Caco-2 (cell line): ENCODE data around the gene USP46. TPM values are rescaled to one million over a fixed set of nuclear protein-coding genes. Genes with fewer than 3 reads are reported as not detected.

Experiments
- BruUV-seq: library from RNA; stranded (reverse); fragments of 400-500 nt; replicated peaks from 2 replicates; lab custom pipeline; 2021; lab: Mats Ljungman, UMichigan
- CTCF ChIA-PET: fragments of 300-600 bp; sonication (Branson Sonifier 250); formaldehyde crosslinking; loops from one replicate; lab custom pipeline; 2022; ENCODE audit warnings: antibody characterized with exemption; lab: Charles Lee
- POLR2A ChIA-PET: fragments of 300-600 bp; sonication (Branson Sonifier 250); formaldehyde crosslinking; loops from one replicate; lab custom pipeline; 2022; ENCODE audit warnings: antibody characterized with exemption; lab: Charles Lee
- DNase-seq, 2 experiments: peaks; one replicate each; pipeline versions ENCODE4 v3.0.0 to v3.0.0-alpha.2; 2020 to 2022
- H3K27me3 ChIP-seq: replicated peaks from 2 replicates; pipeline ENCODE4 v1.6.0; 2011; ENCODE audit warnings: low read length; ENCODE audit not compliant: control insufficient read depth, insufficient read depth
- H3K36me3 ChIP-seq: 2 replicates; pipeline ENCODE4 v1.5.1; 2011; ENCODE audit warnings: low read length; ENCODE audit not compliant: control insufficient read depth, insufficient read depth
- H3K4me1 ChIP-seq: fragments of 250-450 bp; sonication (Bioruptor Pico); 2 replicates; pipeline ENCODE4 v1.5.1; 2020; ENCODE audit warnings: mild to moderate bottlenecking
- H3K4me3 ChIP-seq: 2 replicates; pipeline ENCODE4 v1.5.1; 2011; ENCODE audit warnings: low read depth, mild to moderate bottlenecking, control low read depth, low read length
- H3K9me3 ChIP-seq: fragments of 250-450 bp; sonication (Bioruptor Pico); 2 replicates; pipeline ENCODE4 v1.5.1; 2020; ENCODE audit warnings: mild to moderate bottlenecking, moderate library complexity
- H3K27ac Mint-ChIP-seq: one replicate; pipeline ENCODE4 v1.8.0; 2022; ENCODE audit warnings: mixed read lengths; ENCODE audit not compliant: unreplicated experiment
- H3K27me3 Mint-ChIP-seq: one replicate; pipeline ENCODE4 v1.8.0; 2022; ENCODE audit warnings: mixed read lengths; ENCODE audit not compliant: insufficient read depth, unreplicated experiment
- H3K36me3 Mint-ChIP-seq: one replicate; pipeline ENCODE4 v1.8.0; 2022; ENCODE audit warnings: mild to moderate bottlenecking, mixed read lengths; ENCODE audit not compliant: insufficient read depth, unreplicated experiment
- H3K4me1 Mint-ChIP-seq: one replicate; pipeline ENCODE4 v1.8.0; 2022; ENCODE audit warnings: low read depth, mixed read lengths; ENCODE audit not compliant: unreplicated experiment
- H3K4me3 Mint-ChIP-seq: one replicate; pipeline ENCODE4 v1.8.0; 2022; ENCODE audit warnings: mild to moderate bottlenecking, moderate library complexity, mixed read lengths; ENCODE audit not compliant: unreplicated experiment
- H3K9me3 Mint-ChIP-seq: one replicate; pipeline ENCODE4 v1.8.0; 2022; ENCODE audit warnings: mixed read lengths; ENCODE audit not compliant: unreplicated experiment
- intact Hi-C: fragments of 100-400 bp; cut with micrococcal nuclease; formaldehyde crosslinking; loops from one replicate; pipeline ENCODE4 v1.10.0; 2022; ENCODE audit not compliant: unreplicated experiment
- total RNA-seq: library from RNA; stranded (reverse); gene quantifications from 2 replicates; pipeline ENCODE4 v1.2.3, GENCODE V29; 2022
- TF ChIP-seq, protein P1 (sequence below), 2 experiments: fragments of 200-600 bp in 1 of 2; IDR thresholded peaks; 1 replicate in 1 of 2; 2 replicates in 1 of 2; pipeline versions ENCODE4 v1.5.1 to v1.8.0; 2011 to 2022; ENCODE audit warnings: antibody characterized with exemption in 1 of 2, control low read depth in 1 of 2, inconsistent platforms in 1 of 2, low read depth in 1 of 2, low read length in 1 of 2, mild to moderate bottlenecking in 1 of 2, moderate library complexity in 1 of 2; ENCODE audit not compliant: insufficient read depth in 1 of 2, severe bottlenecking in 1 of 2, unreplicated experiment in 1 of 2

The USP46 gene
- total RNA-seq, 1 experiment from 2014 or later, result 32.2 TPM

GRCh38 chr4:52618795-52619590 lies 40.1 kb downstream of the USP46 start:
- no peaks in the 10 kb centered on the region for H3K4me1 ChIP-seq
- no peaks in the 10 kb centered on the region for H3K27me3 ChIP-seq
- POLR2A ChIA-PET, result no interaction called here
- TF ChIP-seq, protein P1, sequence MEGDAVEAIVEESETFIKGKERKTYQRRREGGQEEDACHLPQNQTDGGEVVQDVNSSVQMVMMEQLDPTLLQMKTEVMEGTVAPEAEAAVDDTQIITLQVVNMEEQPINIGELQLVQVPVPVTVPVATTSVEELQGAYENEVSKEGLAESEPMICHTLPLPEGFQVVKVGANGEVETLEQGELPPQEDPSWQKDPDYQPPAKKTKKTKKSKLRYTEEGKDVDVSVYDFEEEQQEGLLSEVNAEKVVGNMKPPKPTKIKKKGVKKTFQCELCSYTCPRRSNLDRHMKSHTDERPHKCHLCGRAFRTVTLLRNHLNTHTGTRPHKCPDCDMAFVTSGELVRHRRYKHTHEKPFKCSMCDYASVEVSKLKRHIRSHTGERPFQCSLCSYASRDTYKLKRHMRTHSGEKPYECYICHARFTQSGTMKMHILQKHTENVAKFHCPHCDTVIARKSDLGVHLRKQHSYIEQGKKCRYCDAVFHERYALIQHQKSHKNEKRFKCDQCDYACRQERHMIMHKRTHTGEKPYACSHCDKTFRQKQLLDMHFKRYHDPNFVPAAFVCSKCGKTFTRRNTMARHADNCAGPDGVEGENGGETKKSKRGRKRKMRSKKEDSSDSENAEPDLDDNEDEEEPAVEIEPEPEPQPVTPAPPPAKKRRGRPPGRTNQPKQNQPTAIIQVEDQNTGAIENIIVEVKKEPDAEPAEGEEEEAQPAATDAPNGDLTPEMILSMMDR (IDR thresholded peaks at IDR 0.05; ENCODE audit: insufficient read depth in 1 of 2, low read depth in 1 of 2, low read length in 1 of 2, severe bottlenecking in 1 of 2, unreplicated experiment in 1 of 2), result no peak
- Mint-ChIP-seq H3K4me3 (no peak overlapping the region), H3K27ac (peak overlapping the region; percentile 55), H3K27me3 (no peaks in the 10 kb centered on the region), H3K9me3 (peaks cover 4% of the 10 kb centered on the region), H3K4me1 (peaks cover 10% of the 10 kb centered on the region), H3K36me3 (peaks cover 10% of the 10 kb centered on the region)
- no peaks in the 10 kb centered on the region for H3K9me3 ChIP-seq
- no peak for DNase-seq
- no peak overlapping the region for H3K4me3 ChIP-seq
- intact Hi-C loops, result loop anchor here (5.0 kb wide), 1 partner anchor 38 kb away; the partner anchor contains the start of gene USP46
- no peaks in the 10 kb centered on the region for H3K36me3 ChIP-seq
- BruUV-seq, result no TSS peak
- CTCF ChIA-PET, result no interaction called here

DNA sequence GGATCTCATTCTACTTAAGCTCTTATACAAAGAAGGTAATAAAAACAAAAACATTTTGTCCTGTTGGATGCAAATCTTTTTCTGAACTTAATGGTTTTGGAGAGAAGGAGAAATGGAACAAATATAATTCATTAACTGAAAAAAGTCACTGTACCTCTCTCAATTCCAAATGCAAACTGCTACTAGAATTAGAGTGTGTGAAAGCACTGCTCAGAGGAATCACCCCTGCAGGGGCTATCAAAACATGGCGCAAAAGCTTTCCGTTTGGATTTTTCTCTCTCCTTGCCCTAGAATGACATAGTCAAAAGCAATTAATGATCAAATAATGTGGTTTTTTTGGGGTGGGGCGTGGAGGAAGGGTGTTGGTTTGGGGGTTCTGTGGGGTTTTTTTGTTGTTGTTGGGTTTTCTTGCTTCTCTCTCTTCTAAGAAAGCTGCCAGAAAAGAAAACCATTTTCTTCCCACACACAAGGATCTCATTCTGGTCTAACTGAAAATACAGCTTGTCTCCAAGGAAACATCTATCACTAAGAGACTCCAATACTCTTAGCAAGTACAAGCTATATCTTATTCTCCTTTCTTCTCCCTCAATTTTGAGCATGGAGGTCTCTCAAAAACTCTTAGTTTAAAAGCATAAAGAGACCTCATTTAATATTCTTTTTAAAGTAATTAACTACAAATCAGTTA lies 41.6 kb downstream of the USP46 start:
- CTCF ChIA-PET, result no interaction called here
- Mint-ChIP-seq H3K27me3 (no peaks in the 10 kb centered on the region), H3K36me3 (peaks cover 5% of the 10 kb centered on the region), H3K4me3 (no peak overlapping the region), H3K4me1 (peaks cover 10% of the 10 kb centered on the region), H3K9me3 (peaks cover 9% of the 10 kb centered on the region), H3K27ac (no peak overlapping the region)
- POLR2A ChIA-PET, result no interaction called here
- Histone ChIP-seq H3K4me3 (no peak overlapping the region), H3K27me3 (no peaks in the 10 kb centered on the region), H3K9me3 (no peaks in the 10 kb centered on the region), H3K36me3 (no peaks in the 10 kb centered on the region), H3K4me1 (no peaks in the 10 kb centered on the region)
- TF ChIP-seq, protein P1 (IDR thresholded peaks at IDR 0.05; ENCODE audit: insufficient read depth in 1 of 2, low read depth in 1 of 2, low read length in 1 of 2, severe bottlenecking in 1 of 2, unreplicated experiment in 1 of 2), result no peak
- no peak for DNase-seq
- intact Hi-C loops, result loop anchor here (5.0 kb wide), 1 partner anchor 40 kb away; the partner anchor contains the start of gene USP46
- no TSS peak for BruUV-seq

- Mint-ChIP-seq H3K4me3 (no peak overlapping the region), H3K9me3 (peaks cover 9% of the 10 kb centered on the region), H3K27me3 (no peaks in the 10 kb centered on the region), H3K27ac (no peak overlapping the region), H3K36me3 (peaks cover 18% of the 10 kb centered on the region), H3K4me1 (peaks cover 7% of the 10 kb centered on the region)
- Histone ChIP-seq H3K4me3 (no peak overlapping the region), H3K27me3 (no peaks in the 10 kb centered on the region), H3K4me1 (no peaks in the 10 kb centered on the region), H3K9me3 (no peaks in the 10 kb centered on the region), H3K36me3 (no peaks in the 10 kb centered on the region)
- CTCF ChIA-PET, result no interaction called here
- TF ChIP-seq, protein P1 (IDR thresholded peaks at IDR 0.05; ENCODE audit: insufficient read depth in 1 of 2, low read depth in 1 of 2, low read length in 1 of 2, severe bottlenecking in 1 of 2, unreplicated experiment in 1 of 2), result no peak
- POLR2A ChIA-PET, result no interaction called here
- no peak for DNase-seq
- intact Hi-C loops, result no loop called here
- BruUV-seq, result no TSS peak
Observed at GRCh38 chr4:52614241-52614640, 44.9 kb downstream of the USP46 start.
